Activated CD4-positive, CD25-positive, alpha-beta regulatory T cell treated with anti-CD3 and anti-CD28 coated beads, Interleukin-2, amount 50 U/mL, for 16 hours (primary cell): Measurements from ENCODE around the gene SLC33A1.
A peak's percentile ranks its signal among the peaks of the same experiment; 100 is the strongest.
"Not testable (repeated sequence)": the region's sequence is repeated elsewhere in the genome, so short reads cannot be mapped to it uniquely, and the experiment has no call there.

ENCODE experiments used
- DNase-seq: peaks from one replicate; pipeline ENCODE4 v3.0.0-alpha.2; 2020; ENCODE audit warnings: low read depth, low spot score

SLC33A1 gene

DNA sequence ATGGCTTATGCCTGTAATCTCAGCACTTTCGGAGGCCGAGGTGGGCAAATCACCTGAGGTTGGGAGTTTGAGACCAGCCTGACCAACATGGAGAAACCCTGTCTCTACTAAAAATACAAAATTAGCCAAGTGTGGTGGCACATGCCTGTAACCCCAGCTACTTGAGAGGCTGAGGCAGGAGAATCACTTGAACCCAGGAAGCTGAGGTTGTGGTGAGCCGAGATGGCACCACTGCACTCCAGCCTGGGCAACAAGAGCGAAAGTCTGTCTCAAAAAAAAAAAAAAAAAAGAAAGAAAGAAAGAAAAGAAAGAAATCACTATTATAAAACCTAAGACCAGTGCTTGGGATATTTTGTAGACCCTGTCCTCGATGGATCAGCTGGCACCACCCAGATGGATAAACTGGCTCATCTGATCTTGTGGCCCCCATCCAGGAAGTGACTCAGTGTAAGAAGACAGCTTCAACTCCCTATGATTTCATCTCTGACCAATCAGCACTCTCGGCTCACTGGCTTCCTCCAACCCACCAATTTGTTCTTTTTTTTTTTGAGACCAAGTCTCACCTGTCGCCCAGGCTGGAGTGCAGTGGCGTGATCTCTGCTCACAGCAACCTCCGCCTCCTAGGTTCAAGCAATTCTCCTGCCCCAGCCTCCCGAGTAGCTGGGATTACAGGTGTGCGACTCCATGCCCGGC, 8.2 kb upstream of the SLC33A1 start:
- DNase-seq = peak; percentile 23

DNA sequence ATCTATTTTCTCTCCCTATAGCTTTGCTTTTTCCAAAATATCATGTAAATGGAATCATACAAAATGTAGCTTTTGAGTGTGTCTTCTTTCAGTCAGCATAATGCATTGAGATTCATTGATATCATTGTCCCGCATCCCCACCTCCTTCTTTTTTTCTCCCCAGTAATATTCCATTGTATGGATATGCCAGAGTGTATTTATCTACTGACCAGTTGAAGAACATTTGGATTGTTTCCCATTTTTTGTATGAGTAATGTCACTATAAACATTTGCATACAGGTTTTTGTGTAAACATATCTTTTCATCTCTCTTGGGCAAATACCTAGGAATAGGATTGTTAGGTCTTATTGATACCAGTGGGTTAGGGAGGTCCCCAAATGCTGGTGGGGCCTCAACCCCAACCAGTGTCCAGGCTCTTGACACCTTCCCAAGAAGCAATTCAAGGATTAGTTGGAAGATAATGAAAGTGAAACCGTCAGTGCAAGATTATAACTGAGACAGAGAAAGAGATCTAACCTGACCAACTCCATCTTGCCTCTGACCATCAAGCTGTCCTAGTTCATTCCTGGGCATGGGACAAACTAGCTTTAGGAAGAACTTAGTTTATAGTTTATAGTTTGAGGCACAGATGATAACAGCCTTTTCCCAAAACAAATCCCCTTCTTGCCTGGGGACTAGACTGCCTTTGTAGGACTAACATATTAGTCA, 7.4 kb upstream of the SLC33A1 start:
- no peak for DNase-seq

DNA sequence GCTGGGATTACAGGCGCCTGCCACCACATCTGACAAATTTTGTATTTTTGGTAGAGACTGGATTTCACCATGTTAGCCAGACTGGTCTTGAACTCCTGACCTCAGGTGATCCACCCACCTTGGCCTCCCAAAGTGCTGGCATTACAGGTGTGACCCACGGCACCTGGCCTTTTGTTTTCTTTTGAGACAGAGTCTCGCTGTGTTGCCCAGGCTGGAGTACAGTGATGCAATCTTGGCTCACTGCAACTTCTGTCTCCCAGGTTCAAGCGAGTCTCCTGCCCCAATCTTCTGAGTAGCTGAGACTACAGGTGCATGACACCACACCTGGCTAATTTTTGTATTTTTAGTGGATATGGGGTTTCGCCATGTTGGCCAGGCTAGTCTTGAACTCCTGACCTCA, 6.2 kb upstream of the SLC33A1 start:
- not testable (repeated sequence) for DNase-seq

DNA sequence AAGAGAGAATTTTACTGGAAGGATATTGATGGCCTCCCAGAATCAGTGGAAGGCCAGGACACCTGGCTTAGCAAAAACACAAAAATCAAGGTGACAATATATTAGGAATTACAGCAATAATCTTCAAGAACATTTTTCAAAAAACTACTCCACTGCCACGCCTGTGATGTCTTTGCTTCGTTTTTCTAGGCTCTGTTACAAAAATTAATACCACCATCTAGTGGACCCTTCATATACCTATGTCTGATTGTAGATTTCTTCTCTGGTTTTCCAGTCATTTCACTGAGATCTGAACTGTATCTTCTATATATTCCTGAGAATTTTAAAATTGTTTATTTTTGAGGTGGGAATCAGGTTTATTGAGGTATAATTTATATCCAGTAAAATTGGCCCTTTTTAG, 5.6 kb upstream of the SLC33A1 start:
- DNase-seq = no peak

DNA sequence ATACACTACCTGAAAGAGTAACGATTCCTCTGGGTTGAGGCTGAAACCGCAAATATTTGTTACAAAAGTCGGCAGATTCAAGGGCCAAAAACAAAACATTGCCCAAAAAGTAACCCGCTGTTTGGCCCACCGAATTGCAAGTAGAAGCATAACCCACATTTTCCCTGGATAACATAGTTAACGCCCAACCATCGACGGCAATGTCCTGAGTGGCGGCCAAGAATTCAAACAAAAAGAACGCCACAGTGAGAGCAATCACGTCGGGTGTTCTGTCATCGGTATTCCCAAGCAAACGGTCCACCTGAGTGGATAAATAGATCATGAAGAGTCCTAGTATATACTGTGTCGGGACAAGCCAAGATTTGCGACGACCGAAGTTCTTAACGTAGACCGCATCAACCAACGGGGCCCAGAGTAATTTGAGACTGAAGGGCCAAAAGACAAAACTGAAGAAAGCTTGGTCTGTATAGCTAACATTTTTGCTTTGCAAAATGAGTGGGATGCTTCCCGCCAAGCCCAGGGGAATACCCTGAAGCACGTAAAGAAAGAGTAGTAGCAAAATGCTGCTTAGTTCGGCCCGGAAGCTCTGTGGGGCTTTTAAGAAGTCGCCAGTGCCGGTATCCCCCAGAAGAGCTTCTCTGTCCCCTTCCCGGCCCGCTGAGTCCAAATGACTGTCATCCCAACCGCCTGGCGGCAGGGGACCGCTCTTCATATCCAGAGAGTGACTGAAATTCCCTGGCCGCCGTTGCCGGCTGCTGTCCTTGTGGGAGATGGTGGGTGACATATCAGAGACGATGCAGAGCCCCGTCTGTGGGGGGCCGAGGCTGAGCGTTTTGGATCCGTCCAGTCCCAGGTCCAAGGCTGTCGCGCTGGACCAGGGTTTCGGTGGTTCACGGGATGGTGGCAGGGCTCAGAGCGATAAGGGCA, 750 bp downstream of the SLC33A1 start:
- DNase-seq = peak; percentile 6

DNA sequence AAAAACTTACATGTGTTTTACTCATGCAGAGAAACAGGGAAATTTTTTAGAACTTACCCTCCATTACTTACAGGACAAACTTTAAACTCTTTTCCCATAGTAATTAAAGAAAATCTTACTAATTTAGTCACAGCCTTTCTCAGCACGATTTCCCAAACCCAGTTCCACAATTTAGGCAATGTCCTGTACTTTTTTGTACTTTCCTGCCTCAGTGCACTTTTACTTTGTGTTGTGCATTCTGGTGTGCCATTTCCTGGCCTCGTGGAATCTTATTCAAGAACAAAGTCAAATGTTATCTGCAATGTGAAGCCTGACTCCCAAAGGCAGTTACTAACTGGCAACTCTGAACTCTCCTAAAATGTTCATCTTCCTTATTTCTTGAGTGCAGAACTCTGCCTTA, 1.9 kb downstream of the SLC33A1 start:
- no peak for DNase-seq

- DNase-seq = not testable (repeated sequence)
Observed at GRCh38 chr3:155849404-155849803, 4.8 kb downstream of the SLC33A1 start.

DNA sequence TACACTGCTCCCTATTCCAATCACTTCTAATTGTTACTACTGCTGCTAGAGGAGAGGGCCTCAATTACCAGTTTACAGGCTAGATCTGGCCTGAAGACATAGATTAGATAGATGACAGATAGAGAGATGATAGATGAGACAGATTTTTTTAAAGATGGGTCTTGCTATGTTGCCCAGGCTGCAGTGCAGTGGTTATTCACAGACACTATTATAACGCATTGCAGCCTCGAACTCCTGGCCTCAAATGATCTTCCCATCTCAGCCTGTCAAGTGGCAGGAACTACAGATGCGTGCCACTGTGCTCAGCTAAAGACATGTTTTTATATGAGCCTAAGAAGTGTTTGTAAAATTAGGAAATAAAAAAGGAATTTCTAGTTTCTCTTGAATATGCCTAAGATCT, 6.2 kb downstream of the SLC33A1 start:
- DNase-seq = no peak

GRCh38 chr3:155846119-155846518, 8.1 kb downstream of the SLC33A1 start:
- no peak for DNase-seq

GRCh38 chr3:155843569-155843968, 10.7 kb downstream of the SLC33A1 start:
- no peak for DNase-seq

GRCh38 chr3:155835341-155836071, 18.7 kb downstream of the SLC33A1 start:
- DNase-seq = no peak

DNA sequence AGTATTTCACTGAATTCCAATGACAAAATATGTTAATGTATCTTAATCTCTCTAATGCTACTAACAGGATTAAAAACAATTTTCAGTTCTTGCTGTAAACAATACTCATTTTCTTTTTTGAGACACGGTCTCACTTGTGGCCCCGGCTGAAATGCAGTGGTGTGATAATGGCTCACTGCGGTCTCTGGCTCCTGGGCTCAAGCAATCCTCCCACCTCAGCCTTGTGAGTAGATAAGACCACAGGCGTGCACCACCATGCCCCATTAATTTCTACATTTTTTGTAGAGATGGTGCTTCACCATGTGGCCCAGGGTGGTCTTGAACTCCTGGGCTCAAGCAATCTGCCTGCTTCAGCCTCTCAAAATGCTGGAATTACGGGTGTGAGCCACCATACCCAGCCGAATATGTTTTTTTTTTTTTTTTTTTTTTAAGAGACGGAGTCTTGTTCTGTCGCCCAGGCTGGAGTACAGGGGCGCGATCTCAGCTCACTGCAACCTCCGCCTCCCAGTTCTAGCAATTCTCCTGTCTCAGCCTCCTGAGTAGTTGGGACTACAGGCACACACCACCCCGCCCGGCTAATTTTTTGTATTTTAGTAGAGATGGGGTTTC, 25.6 kb downstream of the SLC33A1 start:
- not testable (repeated sequence) for DNase-seq

GRCh38 chr3:155815030-155815545, 39.1 kb downstream of the SLC33A1 start:
- no peak for DNase-seq

DNA sequence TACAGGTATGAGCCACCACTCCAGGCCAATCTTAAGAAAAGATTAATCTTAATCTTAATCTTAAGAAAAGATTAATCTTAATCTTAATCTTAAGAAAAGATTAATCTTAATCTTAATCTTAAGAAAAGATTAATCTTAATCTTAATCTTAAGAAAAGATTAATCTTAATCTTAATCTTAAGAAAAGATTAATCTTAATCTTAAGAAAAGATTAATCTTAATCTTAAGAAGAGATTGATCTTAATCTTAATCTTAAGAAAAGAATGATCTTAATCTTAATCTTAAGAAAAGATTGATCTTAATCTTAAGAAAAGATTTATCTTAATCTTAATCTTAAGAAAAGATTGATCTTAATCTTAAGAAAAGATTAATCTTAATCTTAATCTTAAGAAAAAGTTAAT, 41.0 kb downstream of the SLC33A1 start:
- not testable (repeated sequence) for DNase-seq

DNA sequence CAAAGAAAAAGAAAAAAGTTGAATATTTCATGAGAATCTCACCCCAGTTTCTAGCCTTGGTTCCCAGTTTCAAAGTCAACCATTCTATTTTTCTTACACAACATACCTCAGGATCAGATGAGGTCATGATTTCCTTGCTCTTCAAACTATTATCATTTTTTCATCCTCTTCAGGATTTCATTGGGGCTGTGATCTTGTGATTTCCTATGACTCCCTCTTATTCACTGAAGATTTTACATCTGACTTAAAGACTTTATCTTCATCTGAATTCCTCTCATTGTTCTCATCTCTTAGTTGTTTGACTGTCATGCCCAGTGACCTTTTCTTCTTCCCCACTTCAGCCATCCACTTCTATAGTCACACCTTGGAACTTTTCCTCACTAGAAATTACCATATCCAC, 45.0 kb downstream of the SLC33A1 start:
- no peak for DNase-seq

GRCh38 chr3:155807823-155808222, 46.4 kb downstream of the SLC33A1 start:
- DNase-seq = no peak

DNA sequence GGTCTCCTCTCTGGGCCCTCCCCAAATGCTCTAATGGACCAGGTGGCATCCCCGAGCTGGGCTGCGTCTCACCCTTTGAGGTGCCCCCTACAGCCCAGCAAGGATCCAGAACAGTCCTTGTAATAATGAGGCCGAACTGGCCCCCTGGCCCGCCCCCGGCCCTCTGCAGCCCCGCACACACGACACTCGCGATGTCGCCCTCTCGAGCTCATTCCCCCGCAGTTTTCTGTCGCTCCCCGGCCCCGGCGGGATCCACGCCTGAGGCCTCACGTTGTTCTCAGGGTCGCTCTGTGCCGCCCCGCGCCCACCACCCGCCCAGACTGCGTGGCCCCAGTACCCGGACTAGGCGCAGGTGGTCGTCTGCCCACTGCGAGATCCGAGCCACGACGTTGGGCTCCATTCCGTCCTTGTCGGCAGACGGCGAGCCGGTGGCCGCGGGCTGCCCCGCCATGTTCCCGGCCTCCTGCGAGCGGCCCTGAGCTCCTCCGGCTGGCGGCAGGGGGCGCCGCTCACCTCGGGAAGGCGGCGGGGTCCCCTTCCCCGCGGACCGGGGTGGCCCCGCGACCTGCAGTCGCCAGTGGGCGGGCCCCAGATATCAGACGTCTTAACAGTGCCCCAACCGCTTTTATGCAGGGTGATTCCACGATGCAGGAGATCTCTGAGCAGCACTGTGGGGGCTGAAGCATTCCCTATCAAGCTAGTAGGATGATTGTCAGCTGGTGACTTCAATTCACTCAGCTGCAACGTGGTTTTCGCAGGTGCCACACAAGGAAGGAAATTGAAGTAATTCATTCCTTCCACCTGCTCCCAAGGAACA, 48.2 kb downstream of the SLC33A1 start, which contains the start of gene C3orf33:
TSS of gene C3orf33 (minus strand) at position 477 of the 817 bp plus-strand sequence. CDS start at position 451, 26 bp downstream.
- peak; percentile 58 for DNase-seq

DNA sequence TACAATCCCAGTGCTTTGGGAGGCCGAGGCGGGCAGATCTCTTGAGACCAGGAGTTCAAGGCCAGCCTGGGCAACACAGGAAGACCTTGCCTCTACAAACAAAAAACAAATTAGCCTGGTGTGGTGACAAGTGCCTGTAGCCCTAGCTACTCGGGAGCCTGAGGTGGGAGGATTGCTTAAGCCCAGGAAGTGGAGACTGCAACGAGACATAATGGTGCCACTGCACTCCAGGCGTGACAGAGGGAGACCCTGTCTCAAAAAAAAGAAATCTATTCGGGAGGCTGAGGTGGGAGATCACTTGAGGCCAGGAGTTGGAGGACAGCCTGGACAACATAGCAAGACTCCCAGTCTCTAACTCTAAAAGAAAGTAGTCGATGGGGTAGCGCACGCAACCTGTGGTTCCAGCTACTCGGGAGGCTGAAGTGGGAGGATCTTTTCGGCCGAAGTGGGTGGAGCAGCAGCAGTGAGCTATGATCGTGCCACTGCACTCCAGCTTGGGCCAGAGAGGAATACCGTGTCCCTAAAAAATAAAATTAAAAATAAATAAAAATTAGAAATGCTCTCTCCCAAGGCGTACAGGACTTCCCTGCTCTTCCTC, 48.9 kb downstream of the SLC33A1 start:
- DNase-seq = no peak

GRCh38 chr3:155804323-155804722, 49.9 kb downstream of the SLC33A1 start:
- no peak for DNase-seq
